NCI-H2107 (cell line): ENCODE measurements around the gene NKAPL.

ENCODE experiments used
- DNase-seq: peaks from one replicate; lab custom pipeline; 2025; lab: John Stamatoyannopoulos, UW

The NKAPL gene

GRCh38 chr6:28245206-28245941 is 13.7 kb upstream of the NKAPL start:
- no peak for DNase-seq

- no peak for DNase-seq
Measured at GRCh38 chr6:28248916-28249315, 10.2 kb upstream of the NKAPL start.

- DNase-seq: no peak
Measured at GRCh38 chr6:28250747-28251146, 8.3 kb upstream of the NKAPL start.

- DNase-seq: no peak
Measured at GRCh38 chr6:28251661-28252008, 7.5 kb upstream of the NKAPL start.

GRCh38 chr6:28252009-28252975 is 6.8 kb upstream of the NKAPL start, which contains the start of gene ZKSCAN4:
Gene ZKSCAN4 (minus strand): TSS chr6:28252269. CDS start chr6:28251980, 289 bp downstream.
- DNase-seq: peak; percentile 23

- no peak for DNase-seq
Measured at GRCh38 chr6:28254121-28254519, 5.0 kb upstream of the NKAPL start.

- DNase-seq: no peak
Measured at GRCh38 chr6:28257042-28257441, 2.1 kb upstream of the NKAPL start.

- no peak for DNase-seq
Measured at GRCh38 chr6:28263922-28264321, 4.8 kb downstream of the NKAPL start.

GRCh38 chr6:28264834-28265401 is 5.8 kb downstream of the NKAPL start:
- no peak for DNase-seq

GRCh38 chr6:28266563-28266961 is 7.5 kb downstream of the NKAPL start:
- DNase-seq: no peak

- DNase-seq: peak; percentile 23
Measured at GRCh38 chr6:28266962-28267694, 8.0 kb downstream of the NKAPL start, which contains the start of gene ZSCAN26. Gene ZSCAN26 (plus strand): TSS chr6:28267143. CDS start chr6:28271920, 4,777 bp downstream.

- no peak for DNase-seq
Measured at GRCh38 chr6:28267695-28268059, 8.6 kb downstream of the NKAPL start.

- DNase-seq: no peak
Measured at GRCh38 chr6:28269492-28269891, 10.4 kb downstream of the NKAPL start.

- no peak for DNase-seq
Measured at GRCh38 chr6:28274888-28275287, 15.8 kb downstream of the NKAPL start.

GRCh38 chr6:28277746-28278145 is 18.6 kb downstream of the NKAPL start:
- DNase-seq: no peak

GRCh38 chr6:28280595-28281287 is 21.6 kb downstream of the NKAPL start:
- no peak for DNase-seq

GRCh38 chr6:28281288-28282064 is 22.4 kb downstream of the NKAPL start, which contains the start of gene PGBD1:
Gene PGBD1 (plus strand): TSS chr6:28281572. CDS start chr6:28283814, 2,242 bp downstream.
- DNase-seq: peak; percentile 18

GRCh38 chr6:28282926-28283325 is 23.8 kb downstream of the NKAPL start:
- DNase-seq: no peak

- no peak for DNase-seq
Measured at GRCh38 chr6:28291573-28291972, 32.5 kb downstream of the NKAPL start.

- no peak for DNase-seq
Measured at GRCh38 chr6:28295326-28295725, 36.2 kb downstream of the NKAPL start.
